Measurements from ENCODE around the gene SYN1.
A peak's percentile ranks its signal among the peaks of the same experiment; 100 is the strongest.

SYN1 gene

DNA sequence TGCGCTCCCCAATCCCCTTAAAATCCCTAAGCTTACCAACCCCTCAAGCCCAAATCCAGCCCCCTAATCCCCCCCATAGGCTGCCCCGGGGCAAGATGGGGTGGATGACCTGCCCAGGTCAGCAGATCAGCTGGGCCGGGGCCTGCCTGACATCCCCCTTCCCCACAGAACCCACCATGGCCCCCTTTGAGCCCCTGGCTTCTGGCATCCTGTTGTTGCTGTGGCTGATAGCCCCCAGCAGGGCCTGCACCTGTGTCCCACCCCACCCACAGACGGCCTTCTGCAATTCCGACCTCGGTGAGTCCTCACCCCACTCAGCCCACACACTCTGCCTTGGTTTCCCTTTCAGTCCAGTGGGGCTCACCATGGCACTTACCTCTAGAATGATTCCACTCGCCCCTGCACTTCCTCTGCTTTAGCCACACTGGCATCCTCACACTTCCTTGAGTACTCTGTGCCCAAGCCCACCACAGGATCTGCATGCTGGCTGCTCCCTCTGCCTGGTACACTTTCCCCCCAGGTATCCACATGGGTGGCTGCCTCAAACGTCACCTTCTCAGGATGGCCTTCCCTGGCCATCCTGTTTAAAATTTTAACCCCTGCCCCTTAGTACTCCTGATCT lies 36.3 kb downstream of the SYN1 start:
- Histone ChIP-seq H3K4me3 (ENCODE audit: low read depth, low read length) (no peak overlapping the region), H3K9ac (no peak overlapping the region), H3K36me3 (ENCODE audit: control insufficient read depth, insufficient read depth, low read length) (no peaks in the 10 kb centered on the region), H3K79me2 (no peaks in the 10 kb centered on the region), H3K9me3 (ENCODE audit: control insufficient read depth, low read length) (no peaks in the 10 kb centered on the region), H3K27me3 (ENCODE audit: control insufficient read depth, insufficient read depth, low read length) (no peaks in the 10 kb centered on the region), H3K27ac (no peak overlapping the region), H2AFZ (no peak overlapping the region), H3K4me2 (ENCODE audit: low read length) (no peak overlapping the region), H3K4me1 (no peaks in the 10 kb centered on the region)
- TF ChIP-seq, protein P1, sequence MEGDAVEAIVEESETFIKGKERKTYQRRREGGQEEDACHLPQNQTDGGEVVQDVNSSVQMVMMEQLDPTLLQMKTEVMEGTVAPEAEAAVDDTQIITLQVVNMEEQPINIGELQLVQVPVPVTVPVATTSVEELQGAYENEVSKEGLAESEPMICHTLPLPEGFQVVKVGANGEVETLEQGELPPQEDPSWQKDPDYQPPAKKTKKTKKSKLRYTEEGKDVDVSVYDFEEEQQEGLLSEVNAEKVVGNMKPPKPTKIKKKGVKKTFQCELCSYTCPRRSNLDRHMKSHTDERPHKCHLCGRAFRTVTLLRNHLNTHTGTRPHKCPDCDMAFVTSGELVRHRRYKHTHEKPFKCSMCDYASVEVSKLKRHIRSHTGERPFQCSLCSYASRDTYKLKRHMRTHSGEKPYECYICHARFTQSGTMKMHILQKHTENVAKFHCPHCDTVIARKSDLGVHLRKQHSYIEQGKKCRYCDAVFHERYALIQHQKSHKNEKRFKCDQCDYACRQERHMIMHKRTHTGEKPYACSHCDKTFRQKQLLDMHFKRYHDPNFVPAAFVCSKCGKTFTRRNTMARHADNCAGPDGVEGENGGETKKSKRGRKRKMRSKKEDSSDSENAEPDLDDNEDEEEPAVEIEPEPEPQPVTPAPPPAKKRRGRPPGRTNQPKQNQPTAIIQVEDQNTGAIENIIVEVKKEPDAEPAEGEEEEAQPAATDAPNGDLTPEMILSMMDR (IDR thresholded peaks at IDR 0.05) = no peak

DNA sequence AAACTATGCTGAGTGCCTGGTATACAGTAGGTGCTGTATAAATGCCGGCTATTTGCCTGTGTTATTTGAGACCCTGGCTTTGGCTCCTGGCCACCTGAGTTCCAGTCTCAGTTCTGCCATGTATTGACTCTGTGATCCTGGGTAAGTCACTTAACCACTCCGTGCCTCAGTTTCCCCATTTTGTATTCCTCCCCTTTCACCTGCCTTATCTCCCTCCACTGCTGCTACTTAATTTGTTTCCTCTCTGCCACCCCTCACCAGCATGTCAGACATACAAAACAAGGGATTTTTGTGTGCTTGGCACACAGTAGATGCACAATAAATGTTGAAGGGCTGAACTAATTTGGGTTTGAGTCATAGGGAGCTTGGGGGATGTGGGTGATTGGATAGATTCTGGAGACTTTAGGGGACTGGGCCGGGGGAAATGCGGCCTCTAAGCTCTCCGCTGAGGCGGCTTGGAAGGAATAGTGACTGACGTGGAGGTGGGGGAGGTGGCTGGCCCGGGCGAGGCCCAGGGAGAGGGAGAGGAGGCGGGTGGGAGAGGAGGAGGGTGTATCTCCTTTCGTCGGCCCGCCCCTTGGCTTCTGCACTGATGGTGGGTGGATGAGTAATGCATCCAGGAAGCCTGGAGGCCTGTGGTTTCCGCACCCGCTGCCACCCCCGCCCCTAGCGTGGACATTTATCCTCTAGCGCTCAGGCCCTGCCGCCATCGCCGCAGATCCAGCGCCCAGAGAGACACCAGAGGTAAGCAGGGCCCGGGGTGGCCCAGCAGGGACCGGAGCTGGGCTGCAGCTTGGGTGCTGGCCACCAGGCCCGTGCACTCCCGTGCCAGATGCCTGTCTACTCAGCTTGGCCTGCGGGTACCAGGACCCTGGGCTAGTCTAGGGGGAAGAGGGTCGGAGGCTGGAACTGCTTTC lies 37.7 kb downstream of the SYN1 start, which contains the start of gene TIMP1:
TIMP1 (plus strand) TSS at position 706 of the 917 bp plus-strand sequence. CDS start 980 bp downstream, outside the sequence.
- Histone ChIP-seq H3K4me3 (ENCODE audit: low read depth, low read length) (no peak within 1 kb of the TSS), H3K79me2 (no peaks in the 10 kb centered on the region), H3K36me3 (ENCODE audit: control insufficient read depth, insufficient read depth, low read length) (no peaks in the 10 kb centered on the region), H3K27me3 (ENCODE audit: control insufficient read depth, insufficient read depth, low read length) (no peaks in the 10 kb centered on the region), H3K9me3 (ENCODE audit: control insufficient read depth, low read length) (no peaks in the 10 kb centered on the region), H3K4me1 (no peaks in the 10 kb centered on the region), H3K27ac (peak within 1 kb of the TSS; percentile 59), H2AFZ (peak within 1 kb of the TSS; percentile 85), H3K4me2 (ENCODE audit: low read length) (peak within 1 kb of the TSS; percentile 22), H3K9ac (no peak within 1 kb of the TSS)
- TF ChIP-seq, protein P1 (IDR thresholded peaks at IDR 0.05) = no peak

DNA sequence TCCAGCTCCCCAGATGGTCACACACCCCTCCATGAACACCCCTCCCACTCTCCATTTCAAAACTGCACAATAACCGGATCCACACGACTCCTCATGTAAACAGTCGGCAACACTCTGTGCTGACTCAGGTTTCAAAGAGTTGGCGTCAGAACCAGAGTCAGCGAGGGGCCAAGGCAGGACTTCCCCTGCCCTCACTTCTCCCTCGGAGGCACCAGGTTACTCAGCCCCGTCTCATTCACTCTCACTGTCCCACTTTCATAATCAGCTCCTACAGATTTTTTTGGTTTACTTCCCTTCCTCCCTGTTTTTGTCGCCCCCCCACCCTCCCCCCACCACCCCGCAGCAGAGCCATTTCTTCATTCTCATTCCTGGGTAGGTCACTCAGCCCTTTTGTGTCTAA lies 40.1 kb downstream of the SYN1 start:
- no peaks in the 10 kb centered on the region for H3K79me2 ChIP-seq

DNA sequence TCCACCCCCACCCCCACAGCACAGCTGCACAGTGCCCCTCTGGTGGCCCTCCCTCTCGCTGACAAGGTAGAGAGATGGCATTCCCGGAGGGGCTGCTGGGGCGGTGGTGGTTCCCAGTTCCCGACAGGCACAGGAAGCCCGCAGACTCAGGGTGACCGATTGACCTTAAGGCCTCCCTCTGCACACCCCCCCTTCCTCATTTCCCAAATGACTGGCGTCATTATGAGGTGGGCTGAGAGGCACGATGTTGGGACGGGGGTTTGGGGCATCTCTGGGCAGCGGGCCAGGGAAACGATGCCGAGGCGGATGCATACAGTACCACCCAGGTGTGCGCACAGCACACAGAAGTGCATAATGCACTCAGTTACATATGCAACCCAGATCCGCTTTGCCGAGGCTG lies 41.0 kb downstream of the SYN1 start:
- TF ChIP-seq, protein P1 (IDR thresholded peaks at IDR 0.05) = no peak
- no peak overlapping the region for H3K4me3 ChIP-seq (ENCODE audit: low read depth, low read length)
- no peaks in the 10 kb centered on the region for H3K4me1 ChIP-seq
- no peaks in the 10 kb centered on the region for H3K36me3 ChIP-seq (ENCODE audit: control insufficient read depth, insufficient read depth, low read length)
- no peak overlapping the region for H3K4me2 ChIP-seq (ENCODE audit: low read length)
- H3K27me3 ChIP-seq (ENCODE audit: control insufficient read depth, insufficient read depth, low read length) = no peaks in the 10 kb centered on the region
- no peaks in the 10 kb centered on the region for H3K79me2 ChIP-seq
- H3K9me3 ChIP-seq (ENCODE audit: control insufficient read depth, low read length) = no peaks in the 10 kb centered on the region
- no peak overlapping the region for H3K27ac ChIP-seq
- H3K9ac ChIP-seq = no peak overlapping the region
- H2AFZ ChIP-seq = no peak overlapping the region

More for the DNA sequence above, 40.1 kb downstream of the SYN1 start:
- H3K9ac ChIP-seq = no peak overlapping the region
- TF ChIP-seq, protein P1 (IDR thresholded peaks at IDR 0.05) = no peak
- H3K9me3 ChIP-seq (ENCODE audit: control insufficient read depth, low read length) = no peaks in the 10 kb centered on the region
- H3K4me2 ChIP-seq (ENCODE audit: low read length) = no peak overlapping the region
- no peak overlapping the region for H3K27ac ChIP-seq
- no peaks in the 10 kb centered on the region for H3K4me1 ChIP-seq
- H3K36me3 ChIP-seq (ENCODE audit: control insufficient read depth, insufficient read depth, low read length) = no peaks in the 10 kb centered on the region
- no peak overlapping the region for H3K4me3 ChIP-seq (ENCODE audit: low read depth, low read length)
- no peak overlapping the region for H2AFZ ChIP-seq
- H3K27me3 ChIP-seq (ENCODE audit: control insufficient read depth, insufficient read depth, low read length) = no peaks in the 10 kb centered on the region

Data from parathyroid adenoma (tissue), 2 donors.